Neutrophil (primary cell): ENCODE data around the gene SPR.

ENCODE experiments used
- H3K27ac ChIP-seq: fragments of 200-600 bp; sonication (generic); 2 replicates; pipeline ENCODE4 v1.5.1; 2016; ENCODE audit warnings: mild to moderate bottlenecking, moderate library complexity
- H3K27me3 ChIP-seq: fragments of 200-600 bp; sonication (generic); 2 replicates; pipeline ENCODE4 v1.6.0; 2016; ENCODE audit warnings: mild to moderate bottlenecking
- H3K36me3 ChIP-seq: fragments of 200-600 bp; sonication (generic); 2 replicates; pipeline ENCODE4 v1.5.1; 2017
- H3K4me1 ChIP-seq, 2 experiments: fragments of 200-600 bp in 1 of 2; sonication (generic) in 1 of 2; 1 replicate in 1 of 2; 2 replicates in 1 of 2; pipeline versions ENCODE4 v1.5.1 to v1.6.1; 2013 to 2016; ENCODE audit warnings: low read depth in 1 of 2, low read length in 1 of 2, mild to moderate bottlenecking in 1 of 2, moderate library complexity in 1 of 2; ENCODE audit not compliant: control insufficient read depth in 1 of 2, insufficient read depth in 1 of 2
- H3K4me3 ChIP-seq, 2 experiments: fragments of 200-600 bp in 1 of 2; sonication (generic) in 1 of 2; 1 replicate in 1 of 2; 2 replicates in 1 of 2; pipeline ENCODE4 v1.5.1; 2013 to 2016; ENCODE audit warnings: low read depth in 1 of 2, low read length in 1 of 2, mild to moderate bottlenecking in 1 of 2, moderate library complexity in 1 of 2
- H3K9me3 ChIP-seq: fragments of 200-600 bp; sonication (generic); 2 replicates; pipeline ENCODE4 v1.5.1; 2016
- CTCF ChIP-seq: fragments of 200-600 bp; sonication (generic); IDR thresholded peaks from 2 replicates; pipeline ENCODE4 v1.5.1; 2016; ENCODE audit warnings: antibody characterized with exemption

The SPR gene

GRCh38 chr2:72887032-72887739 lies at the start of gene SPR:
Gene SPR, plus strand, starts transcription at chr2:72887408. Its CDS starts 25 bp downstream, at chr2:72887433.
- peaks cover 98% of the 10 kb centered on the region for H3K27me3 ChIP-seq

DNA sequence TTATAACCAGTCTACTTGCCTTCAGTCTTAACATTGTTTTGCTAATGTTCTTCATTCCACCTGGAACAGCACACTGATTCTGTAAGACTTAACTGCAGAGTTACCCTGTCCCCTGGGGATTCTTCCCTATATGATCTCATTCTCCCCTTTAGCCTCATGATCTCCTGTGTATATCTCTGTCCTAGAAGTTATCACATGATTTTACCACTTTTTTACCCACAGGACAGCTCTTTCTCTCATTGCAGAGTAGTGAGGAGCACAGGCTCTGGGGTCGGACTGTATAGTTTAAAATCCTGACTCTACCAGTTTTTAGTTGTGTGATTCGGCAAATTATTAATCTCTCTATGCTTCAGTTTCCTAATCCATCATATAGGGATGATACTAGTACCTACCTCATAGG lies 47.1 kb upstream of the SPR start:
- no peak overlapping the region for H3K27ac ChIP-seq
- no peaks in the 10 kb centered on the region for H3K4me1 ChIP-seq
- no peaks in the 10 kb centered on the region for H3K36me3 ChIP-seq
- no peaks in the 10 kb centered on the region for H3K9me3 ChIP-seq
- H3K27me3 ChIP-seq, result peaks cover 22% of the 10 kb centered on the region
- TF ChIP-seq CTCF, result no peak
- H3K4me3 ChIP-seq, result no peak overlapping the region

More at GRCh38 chr2:72887032-72887739, at the start of gene SPR:
- H3K27ac ChIP-seq, result no peak within 1 kb of the TSS
- no peaks in the 10 kb centered on the region for H3K9me3 ChIP-seq
- peak within 1 kb of the TSS; percentile 46 for H3K4me3 ChIP-seq
- TF ChIP-seq CTCF, result no peak
- H3K4me1 ChIP-seq, result peaks cover 16 to 24% of the 10 kb centered on the region in 2 experiments
- H3K36me3 ChIP-seq, result no peaks in the 10 kb centered on the region

DNA sequence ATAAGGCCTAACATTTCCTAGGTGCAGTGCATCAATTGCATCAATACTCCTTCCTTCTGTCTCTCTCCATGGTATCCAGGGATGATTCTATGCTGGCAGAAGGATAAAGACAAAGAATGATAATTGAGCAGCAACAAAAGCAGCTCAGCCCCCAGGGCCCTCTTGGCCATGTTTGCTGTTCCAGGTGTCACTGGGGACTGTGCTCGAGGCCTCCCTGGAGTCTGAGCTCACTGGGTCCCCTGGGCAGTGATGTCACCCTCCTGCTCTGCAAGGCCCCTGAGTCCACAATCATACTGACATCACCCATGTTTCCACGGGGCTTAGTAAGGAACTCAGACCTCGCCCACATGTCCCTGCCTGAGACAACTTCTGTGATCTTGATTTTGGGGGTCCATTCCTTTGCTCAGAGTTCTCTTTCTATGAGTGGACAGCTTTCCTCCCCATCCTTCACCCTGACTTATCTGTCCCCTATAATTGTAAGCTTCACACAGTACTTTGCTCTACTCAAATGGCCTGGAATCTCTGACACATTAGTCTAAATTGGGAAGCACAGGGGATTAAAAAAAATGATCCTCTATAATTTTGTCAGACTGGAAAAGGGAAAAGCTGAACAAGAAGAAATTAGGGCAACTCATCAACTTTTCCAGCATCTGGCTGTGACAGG lies 45.6 kb upstream of the SPR start:
- H3K27ac ChIP-seq, result no peak overlapping the region
- H3K4me3 ChIP-seq, result no peak overlapping the region
- no peaks in the 10 kb centered on the region for H3K36me3 ChIP-seq
- no peak for TF ChIP-seq CTCF
- no peaks in the 10 kb centered on the region for H3K4me1 ChIP-seq
- H3K9me3 ChIP-seq, result no peaks in the 10 kb centered on the region
- H3K27me3 ChIP-seq, result peaks cover 14% of the 10 kb centered on the region

GRCh38 chr2:72843301-72843700 lies 43.9 kb upstream of the SPR start:
- H3K4me1 ChIP-seq, result no peaks in the 10 kb centered on the region
- H3K4me3 ChIP-seq, result no peak overlapping the region
- no peaks in the 10 kb centered on the region for H3K9me3 ChIP-seq
- H3K36me3 ChIP-seq, result no peaks in the 10 kb centered on the region
- H3K27me3 ChIP-seq, result peaks cover 14% of the 10 kb centered on the region
- no peak for TF ChIP-seq CTCF
- H3K27ac ChIP-seq, result no peak overlapping the region

DNA sequence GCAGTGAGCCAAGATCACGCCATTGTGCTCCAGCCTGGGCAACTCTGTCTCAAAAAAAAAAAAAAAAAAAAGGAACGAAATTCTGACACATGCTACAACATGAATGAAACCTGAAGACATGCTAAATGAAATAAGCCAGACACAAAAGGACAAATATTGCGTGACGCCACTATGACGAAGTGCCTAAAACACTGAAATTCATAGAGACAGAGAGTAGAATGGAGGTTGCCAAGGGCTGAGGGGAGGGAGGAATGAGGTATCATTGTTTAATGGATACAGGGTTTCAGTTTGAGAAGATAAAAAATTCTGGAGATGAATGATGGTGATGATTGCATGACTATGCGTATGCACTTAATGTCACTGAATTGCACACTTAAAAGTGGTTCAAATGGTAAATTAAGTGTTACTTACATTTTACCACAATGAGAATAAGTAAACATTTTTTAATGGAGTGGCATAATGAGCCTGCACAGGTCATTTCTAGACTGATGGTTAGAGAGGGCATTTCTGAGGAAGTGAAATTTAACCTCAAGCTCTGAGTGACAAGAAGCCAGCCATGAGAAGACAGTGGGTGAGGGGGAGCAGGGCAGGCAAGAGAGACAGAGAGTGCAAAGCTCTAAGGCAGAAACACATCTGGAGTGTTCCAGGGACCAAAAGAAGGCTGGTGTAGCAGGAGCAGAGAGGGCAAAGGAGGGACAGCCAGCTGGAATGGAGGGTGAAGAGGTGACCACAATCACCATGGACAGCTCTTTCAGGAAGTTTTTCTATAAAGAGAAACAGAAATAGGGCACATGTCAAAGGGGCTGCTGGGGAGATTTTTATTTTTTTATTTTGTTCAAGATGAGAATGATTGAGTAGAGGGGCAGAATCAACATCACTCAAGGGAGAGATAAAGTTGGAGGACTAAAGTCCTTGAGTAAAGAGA lies 40.8 kb upstream of the SPR start:
- no peaks in the 10 kb centered on the region for H3K4me1 ChIP-seq
- TF ChIP-seq CTCF, result no peak
- H3K9me3 ChIP-seq, result no peaks in the 10 kb centered on the region
- no peak overlapping the region for H3K27ac ChIP-seq
- H3K27me3 ChIP-seq, result peaks cover 36% of the 10 kb centered on the region
- H3K4me3 ChIP-seq, result no peak overlapping the region
- H3K36me3 ChIP-seq, result no peaks in the 10 kb centered on the region
